Endodermal cell (in vitro differentiated cells): ENCODE measurements around the gene R3HDM4. TPM values are rescaled to one million over a fixed set of nuclear protein-coding genes. Genes with fewer than 3 reads are reported as not detected.

Source experiments
- DNase-seq: peaks from one replicate; pipeline ENCODE4 v3.0.0-alpha.2; 2017
- H3K27ac ChIP-seq: 2 replicates; pipeline ENCODE4 v1.5.1; 2013; ENCODE audit warnings: mild to moderate bottlenecking, low read depth, low read length, moderate library complexity
- H3K27me3 ChIP-seq: 2 replicates; pipeline ENCODE4 v1.6.1; 2013; ENCODE audit warnings: mild to moderate bottlenecking, low read length, moderate library complexity; ENCODE audit not compliant: insufficient read depth, control insufficient read depth, poor library complexity, severe bottlenecking
- H3K36me3 ChIP-seq: 2 replicates; pipeline ENCODE4 v1.7.0; 2013; ENCODE audit warnings: mild to moderate bottlenecking, low read length, moderate library complexity; ENCODE audit not compliant: control insufficient read depth, insufficient read depth
- H3K4me1 ChIP-seq: one replicate; pipeline ENCODE4 v1.7.0; 2013; ENCODE audit warnings: low read length; ENCODE audit not compliant: control insufficient read depth, insufficient read depth
- H3K4me3 ChIP-seq: 2 replicates; pipeline ENCODE4 v1.5.1; 2013; ENCODE audit warnings: mild to moderate bottlenecking, low read length, moderate library complexity
- H3K9ac ChIP-seq: 2 replicates; pipeline ENCODE4 v1.6.1; 2013; ENCODE audit warnings: mild to moderate bottlenecking, low read length, moderate library complexity; ENCODE audit not compliant: poor library complexity, severe bottlenecking; ENCODE audit errors: extremely low read depth
- H3K9me3 ChIP-seq: 2 replicates; pipeline ENCODE4 v1.6.1; 2013; ENCODE audit warnings: mild to moderate bottlenecking, low read length, moderate library complexity; ENCODE audit not compliant: control insufficient read depth
- H3K27ac Mint-ChIP-seq: 2 replicates; pipeline ENCODE4 v1.8.0; 2020; ENCODE audit warnings: mixed read lengths
- H3K27me3 Mint-ChIP-seq: 2 replicates; pipeline ENCODE4 v1.8.0; 2021; ENCODE audit warnings: mild to moderate bottlenecking, mixed read lengths; ENCODE audit not compliant: insufficient read depth
- H3K36me3 Mint-ChIP-seq: 2 replicates; pipeline ENCODE4 v1.8.0; 2020; ENCODE audit warnings: low read depth, mixed read lengths
- H3K4me1 Mint-ChIP-seq: 2 replicates; pipeline ENCODE4 v1.8.0; 2020; ENCODE audit warnings: mixed read lengths
- H3K4me3 Mint-ChIP-seq: 2 replicates; pipeline ENCODE4 v1.8.0; 2020; ENCODE audit warnings: mild to moderate bottlenecking, moderate library complexity, mixed read lengths
- H3K9me3 Mint-ChIP-seq: 2 replicates; pipeline ENCODE4 v1.8.0; 2020; ENCODE audit warnings: mild to moderate bottlenecking, mixed read lengths
- WGBS, 2 experiments: methylation state at CpG; one replicate each; pipeline versions ENCODE4 v1.1.5 to v1.1.7; 2013; ENCODE audit warnings: missing lambda C conversion rate in 2 of 2, mixed read lengths in 1 of 2; ENCODE audit not compliant: insufficient coverage in 1 of 2, insufficient read length in 1 of 2; 5-methylcytosine and 5-hydroxymethylcytosine counted together
- total RNA-seq, 2 donors: library from RNA; stranded (reverse); fragmentation: NEBNext Ultra II Directional in 1 of 2; extraction: Animal tissue kit (Norgen Biotek cat#: 25700) in 1 of 2; gene quantifications; 2 replicates in 1 of 2; 3 replicates in 1 of 2; pipeline ENCODE4 v1.2.1, GENCODE V29; 2021
- TF ChIP-seq, protein P1 (sequence below): fragments of 200-600 bp; sonication (generic); conservative IDR thresholded peaks from 2 replicates; pipeline ENCODE4 v1.5.0; 2021; ENCODE audit warnings: antibody characterized with exemption, mild to moderate bottlenecking

R3HDM4 gene
- total RNA-seq, 2 donors from 2014 or later: 61.1 to 64.7 TPM

DNA sequence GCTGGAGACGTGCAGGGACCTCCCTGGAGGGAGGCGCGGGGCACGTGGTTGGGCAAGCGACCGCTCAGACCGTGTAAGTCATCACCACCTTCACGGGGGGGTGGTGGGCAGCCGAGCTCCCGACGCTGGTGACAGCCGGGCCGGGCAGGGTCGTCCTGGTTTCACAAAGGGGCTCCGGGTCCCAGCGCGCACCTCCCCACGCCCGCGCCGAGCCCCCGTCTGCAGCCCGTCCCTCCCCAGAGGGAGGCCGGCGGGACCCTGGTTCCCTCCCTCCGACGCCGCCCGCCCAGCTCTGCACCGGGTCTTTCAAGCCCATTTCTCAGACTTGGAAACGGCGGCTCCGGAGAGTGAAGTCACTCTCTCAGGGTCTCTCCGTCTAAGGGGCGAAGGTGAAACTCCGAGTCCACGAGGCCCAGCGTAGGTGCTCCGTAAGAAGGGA, 12.1 kb upstream of the R3HDM4 start:
- Mint-ChIP-seq H3K27ac (peak overlapping the region; percentile 78), H3K4me3 (peak overlapping the region; percentile 71), H3K4me1 (no peaks in the 10 kb centered on the region), H3K9me3 (no peaks in the 10 kb centered on the region), H3K36me3 (peaks cover 10% of the 10 kb centered on the region), H3K27me3 (peaks cover 19% of the 10 kb centered on the region)
- peak overlapping the region; percentile 83 for H3K4me3 ChIP-seq
- TF ChIP-seq, protein P1, sequence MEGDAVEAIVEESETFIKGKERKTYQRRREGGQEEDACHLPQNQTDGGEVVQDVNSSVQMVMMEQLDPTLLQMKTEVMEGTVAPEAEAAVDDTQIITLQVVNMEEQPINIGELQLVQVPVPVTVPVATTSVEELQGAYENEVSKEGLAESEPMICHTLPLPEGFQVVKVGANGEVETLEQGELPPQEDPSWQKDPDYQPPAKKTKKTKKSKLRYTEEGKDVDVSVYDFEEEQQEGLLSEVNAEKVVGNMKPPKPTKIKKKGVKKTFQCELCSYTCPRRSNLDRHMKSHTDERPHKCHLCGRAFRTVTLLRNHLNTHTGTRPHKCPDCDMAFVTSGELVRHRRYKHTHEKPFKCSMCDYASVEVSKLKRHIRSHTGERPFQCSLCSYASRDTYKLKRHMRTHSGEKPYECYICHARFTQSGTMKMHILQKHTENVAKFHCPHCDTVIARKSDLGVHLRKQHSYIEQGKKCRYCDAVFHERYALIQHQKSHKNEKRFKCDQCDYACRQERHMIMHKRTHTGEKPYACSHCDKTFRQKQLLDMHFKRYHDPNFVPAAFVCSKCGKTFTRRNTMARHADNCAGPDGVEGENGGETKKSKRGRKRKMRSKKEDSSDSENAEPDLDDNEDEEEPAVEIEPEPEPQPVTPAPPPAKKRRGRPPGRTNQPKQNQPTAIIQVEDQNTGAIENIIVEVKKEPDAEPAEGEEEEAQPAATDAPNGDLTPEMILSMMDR: no peak
- peaks cover 15% of the 10 kb centered on the region for H3K27me3 ChIP-seq
- H3K4me1 ChIP-seq: no peaks in the 10 kb centered on the region
- peak overlapping the region; percentile 75 for H3K27ac ChIP-seq
- H3K9ac ChIP-seq: peak overlapping the region; percentile 93
- peaks cover 4% of the 10 kb centered on the region for H3K36me3 ChIP-seq
- DNase-seq: no peak
- 0% methylated on average over 36 to 39 of the region's 39 CpGs for WGBS, 2 experiments
- no peaks in the 10 kb centered on the region for H3K9me3 ChIP-seq

DNA sequence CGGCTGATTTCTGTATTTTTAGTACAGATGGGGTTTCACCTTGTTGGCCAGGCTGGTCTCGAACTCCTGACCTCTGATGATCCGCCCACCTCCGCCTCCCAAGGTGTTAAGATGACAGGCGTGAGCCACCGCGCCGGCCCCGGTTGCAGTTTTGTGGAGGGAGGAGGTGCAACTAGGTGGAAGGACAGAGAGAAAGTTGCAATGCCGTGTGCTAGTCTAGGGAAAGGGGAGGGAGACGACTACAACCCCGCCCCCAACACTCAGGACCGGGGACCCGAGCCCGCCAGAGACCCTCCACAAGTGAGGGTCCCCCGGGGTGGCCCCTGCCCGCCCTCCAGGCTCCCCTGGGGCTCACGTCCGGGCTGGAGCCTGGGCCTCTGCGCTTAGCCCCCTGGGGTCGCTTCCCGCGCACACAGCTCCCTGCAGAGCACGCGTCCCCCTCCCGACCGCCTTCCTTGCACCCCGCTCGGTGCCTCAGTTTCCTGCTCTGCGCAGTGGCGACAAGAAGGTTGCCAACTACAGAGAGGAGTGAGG, 11.6 kb upstream of the R3HDM4 start:
- TF ChIP-seq, protein P1: no peak
- Histone ChIP-seq H3K36me3 (no peaks in the 10 kb centered on the region), H3K9me3 (no peaks in the 10 kb centered on the region), H3K27ac (no peak overlapping the region), H3K4me1 (no peaks in the 10 kb centered on the region), H3K9ac (peak overlapping the region; percentile 93), H3K27me3 (peaks cover 20% of the 10 kb centered on the region), H3K4me3 (peak overlapping the region; percentile 83)
- Mint-ChIP-seq H3K4me3 (peak overlapping the region; percentile 71), H3K27ac (peak overlapping the region; percentile 76), H3K9me3 (no peaks in the 10 kb centered on the region), H3K36me3 (peaks cover 6% of the 10 kb centered on the region), H3K4me1 (no peaks in the 10 kb centered on the region), H3K27me3 (peaks cover 24% of the 10 kb centered on the region)
- peak; percentile 81 for DNase-seq
- WGBS, 2 experiments: 15 to 16% methylated on average over 22 to 30 of the region's 31 CpGs

DNA sequence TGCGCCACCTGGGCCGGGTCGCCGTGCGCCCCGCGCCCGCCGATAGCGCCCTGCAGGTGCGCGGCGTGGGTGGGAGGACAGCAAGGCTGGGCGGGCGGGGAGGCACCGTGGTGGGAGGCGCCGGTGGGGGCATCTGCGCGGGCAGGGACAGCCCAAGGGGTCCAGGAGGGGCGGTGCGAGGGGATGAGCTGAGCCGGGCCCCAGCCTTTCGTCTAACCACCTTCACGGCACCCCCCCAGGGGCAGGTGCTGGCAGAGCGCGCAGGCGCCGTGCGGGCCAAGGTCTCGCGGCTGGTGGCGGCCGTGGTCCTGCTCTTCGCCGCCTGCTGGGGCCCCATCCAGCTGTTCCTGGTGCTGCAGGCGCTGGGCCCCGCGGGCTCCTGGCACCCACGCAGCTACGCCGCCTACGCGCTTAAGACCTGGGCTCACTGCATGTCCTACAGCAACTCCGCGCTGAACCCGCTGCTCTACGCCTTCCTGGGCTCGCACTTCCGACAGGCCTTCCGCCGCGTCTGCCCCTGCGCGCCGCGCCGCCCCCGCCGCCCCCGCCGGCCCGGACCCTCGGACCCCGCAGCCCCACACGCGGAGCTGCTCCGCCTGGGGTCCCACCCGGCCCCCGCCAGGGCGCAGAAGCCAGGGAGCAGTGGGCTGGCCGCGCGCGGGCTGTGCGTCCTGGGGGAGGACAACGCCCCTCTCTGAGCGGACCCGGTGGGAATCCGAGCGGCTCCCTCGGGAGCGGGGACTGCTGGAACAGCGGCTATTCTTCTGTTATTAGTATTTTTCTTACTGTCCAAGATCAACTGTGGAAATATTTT, 7.2 kb upstream of the R3HDM4 start:
- Mint-ChIP-seq H3K27me3 (peaks cover 62% of the 10 kb centered on the region), H3K27ac (no peak overlapping the region), H3K36me3 (no peaks in the 10 kb centered on the region), H3K4me1 (peaks cover 2% of the 10 kb centered on the region), H3K4me3 (peak overlapping the region; percentile 28), H3K9me3 (no peaks in the 10 kb centered on the region)
- H3K27ac ChIP-seq: no peak overlapping the region
- 4 to 6% methylated on average over 37 to 84 of the region's 84 CpGs for WGBS, 2 experiments
- H3K36me3 ChIP-seq: no peaks in the 10 kb centered on the region
- TF ChIP-seq, protein P1: no peak
- H3K27me3 ChIP-seq: peaks cover 55% of the 10 kb centered on the region
- peak; percentile 75 for DNase-seq
- no peaks in the 10 kb centered on the region for H3K9me3 ChIP-seq
- H3K4me3 ChIP-seq: no peak overlapping the region
- no peak overlapping the region for H3K9ac ChIP-seq
- peaks cover 3% of the 10 kb centered on the region for H3K4me1 ChIP-seq
